GM12891 (cell line): ENCODE data around the gene ABCC4.

Source experiments
- POLR2A ChIP-seq: IDR thresholded peaks from 2 replicates; pipeline ENCODE4 v1.6.1; 2011; ENCODE audit warnings: low read depth, low read length, control low read depth
- SPI1 ChIP-seq: IDR thresholded peaks from 2 replicates; pipeline ENCODE4 v1.6.1; 2011; ENCODE audit warnings: low read depth, low read length, control low read depth
- TAF1 ChIP-seq: IDR thresholded peaks from 2 replicates; pipeline ENCODE4 v1.6.1; 2011; ENCODE audit warnings: low read depth, low read length, control low read depth

GRCh38 chr13:95098916-95099315 is 202.3 kb downstream of the ABCC4 start:
- no peak for TF ChIP-seq POLR2A
- no peak for TF ChIP-seq TAF1
- no peak for TF ChIP-seq SPI1
